A549 treated with AZD9567 at 1 μM for 4 hours (cell line): ENCODE data around the gene ZBTB8A. TPM values are rescaled to one million over a fixed set of nuclear protein-coding genes. Genes with fewer than 3 reads are reported as not detected.

ENCODE experiments used
- total RNA-seq: library from RNA; stranded (reverse); fragments of 200-300 nt; extraction: Qiagen RNA extraction; gene quantifications from 5 replicates; pipeline ENCODE4 v1.2.3, GENCODE V29; 2022; ENCODE audit not compliant: insufficient read depth

The ZBTB8A gene
- total RNA-seq, result 1.5 to 4.4 TPM (median 4.0 TPM) in 5 replicates

DNA sequence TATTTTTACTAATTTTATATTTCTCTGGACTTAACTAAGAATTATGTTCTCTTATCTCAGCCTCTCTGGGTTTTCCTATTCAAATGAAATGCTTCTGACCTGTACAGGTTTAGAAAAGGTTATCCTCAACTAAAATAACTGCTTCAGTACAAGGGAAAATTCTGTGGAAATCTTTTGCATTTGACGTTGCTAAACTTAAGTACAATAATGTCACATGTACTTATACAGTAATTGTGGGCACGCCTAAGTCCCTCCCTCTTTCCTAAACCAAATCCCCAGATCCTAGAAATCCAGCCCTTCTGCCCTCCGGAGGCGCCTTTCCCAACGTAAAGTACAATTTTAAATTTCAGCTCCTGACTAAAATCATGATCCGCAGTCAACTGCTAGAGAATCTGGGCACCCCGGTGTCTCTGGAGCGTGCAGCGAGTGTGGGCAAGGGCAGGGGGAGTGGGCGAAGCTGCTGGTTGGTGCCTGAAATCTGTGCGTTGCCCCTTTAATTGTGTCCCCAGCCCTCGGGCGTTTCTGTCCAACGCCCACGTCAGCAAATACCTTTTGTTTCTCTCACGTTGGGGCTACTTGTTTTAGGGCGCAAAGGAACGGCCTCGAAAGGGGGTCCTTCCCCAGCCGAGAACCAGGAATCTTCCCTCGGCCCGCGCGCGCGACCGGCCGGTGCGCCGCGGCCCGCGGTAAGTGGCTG is at the start of gene ZBTB8A:
TSS of gene ZBTB8A (plus strand) at position 541 of the 697 bp plus-strand sequence. CDS start 53,505 bp downstream, outside the sequence.

DNA sequence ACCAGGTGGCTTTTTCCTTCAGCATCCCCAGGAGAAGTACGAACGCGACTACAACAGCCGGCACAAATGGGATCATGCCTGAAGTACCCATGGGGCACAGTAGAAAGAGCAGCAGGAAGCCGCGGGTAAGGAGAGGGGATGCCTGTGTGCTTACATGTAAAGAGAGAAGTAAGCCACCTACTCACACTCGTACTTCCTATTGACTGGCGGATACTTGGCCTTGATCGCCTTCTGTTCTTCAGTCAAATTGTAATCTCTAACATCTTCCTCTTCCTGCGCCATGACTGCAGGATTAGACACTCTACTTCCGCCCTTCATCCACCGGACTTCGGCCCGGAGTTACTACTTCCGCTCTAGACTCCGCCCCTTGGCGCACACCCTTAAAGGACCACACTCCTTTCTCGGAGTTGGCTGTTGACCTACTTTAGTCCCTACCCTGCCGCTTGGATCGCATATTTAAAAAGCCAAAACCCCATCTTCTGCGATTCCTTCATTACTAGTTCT is 111.1 kb downstream of the ZBTB8A start, which contains the start of gene ZBTB8OS:
TSS of gene ZBTB8OS (minus strand) at position 303 of the 504 bp plus-strand sequence. CDS start at position 282, 21 bp downstream.

DNA sequence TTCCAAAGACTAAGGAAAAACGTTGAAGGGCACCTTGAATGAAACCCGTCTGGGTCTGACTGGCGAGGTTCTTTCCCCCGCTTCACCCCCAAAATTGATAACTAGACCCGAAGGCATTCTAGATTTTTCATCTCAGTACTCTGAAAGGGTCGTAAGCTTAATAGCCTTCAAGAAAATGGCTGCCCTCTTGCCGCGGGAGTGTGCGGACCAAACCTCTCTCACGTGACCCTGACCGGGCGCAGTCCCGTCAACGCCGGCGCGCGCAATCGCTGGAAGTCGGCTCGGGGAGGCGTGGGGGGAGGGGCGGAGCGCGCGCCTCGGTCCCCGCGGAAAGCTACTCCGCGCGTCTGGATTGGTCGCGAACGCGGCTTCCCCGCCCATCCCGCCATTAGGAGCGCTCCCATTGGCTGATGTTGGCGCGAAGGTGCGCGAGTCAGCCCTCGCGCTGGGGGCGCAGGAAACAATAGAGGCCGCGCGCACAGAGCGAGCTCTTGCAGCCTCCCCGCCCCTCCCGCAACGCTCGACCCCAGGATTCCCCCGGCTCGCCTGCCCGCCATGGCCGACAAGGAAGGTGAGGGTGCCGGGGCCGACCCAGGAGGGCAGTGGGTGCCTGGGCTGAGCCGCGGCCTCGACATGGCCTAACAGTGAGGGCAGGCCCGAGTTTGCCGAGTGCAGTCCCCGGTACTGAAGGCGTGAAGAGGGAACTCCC is 111.7 kb downstream of the ZBTB8A start, which contains the start of gene RBBP4:
TSS of gene RBBP4 (plus strand) at position 457 of the 709 bp plus-strand sequence. CDS start at position 556, 99 bp downstream.

Other genes starting within 250 kb of the ZBTB8A start
- 52.7 to 56.4 TPM (median 54.8 TPM) in 5 replicates for gene HDAC1, start 247.3 kb upstream of the ZBTB8A start, total RNA-seq
- 59.8 to 69.6 TPM (median 68.4 TPM) in 5 replicates for gene MARCKSL1, start 203.2 kb upstream of the ZBTB8A start, total RNA-seq
- 0.71 to 5.3 TPM (median 4.9 TPM) in 5 replicates for gene FAM229A, start 176.9 kb upstream of the ZBTB8A start, total RNA-seq
- 0.14 TPM in 1 of 5 replicates, not detected in the others for gene TSSK3, start 176.9 kb upstream of the ZBTB8A start, total RNA-seq
- gene BSDC1, start 145.0 kb upstream of the ZBTB8A start, total RNA-seq, result 17.1 to 22.1 TPM (median 20.4 TPM) in 5 replicates
- 0.01 TPM in 1 of 5 replicates, not detected in the others for gene ZBTB8B, start 74.4 kb upstream of the ZBTB8A start, total RNA-seq
- 34.6 to 70.5 TPM (median 39.6 TPM) in 5 replicates for gene ZBTB8OS, start 111.1 kb downstream of the ZBTB8A start, total RNA-seq
- 67.8 to 113 TPM (median 71.0 TPM) in 5 replicates for gene RBBP4, start 111.8 kb downstream of the ZBTB8A start, total RNA-seq
- gene SYNC, start 163.3 kb downstream of the ZBTB8A start, total RNA-seq, result 9.1 to 13.2 TPM (median 10.7 TPM) in 5 replicates